GM12878 (cell line): Measurements from ENCODE around the gene DOCK7. TPM values are rescaled to one million over a fixed set of nuclear protein-coding genes. Genes with fewer than 3 reads are reported as not detected.

ENCODE experiments used
- CBX5 ChIP-seq: sonication (generic); IDR thresholded peaks from 2 replicates; pipeline ENCODE4 v1.6.1; 2016; ENCODE audit warnings: low read depth, moderate library complexity, mild to moderate bottlenecking, inconsistent platforms
- CREB1 ChIP-seq: IDR thresholded peaks from 2 replicates; pipeline ENCODE4 v1.6.1; 2012; ENCODE audit warnings: low read depth, mild to moderate bottlenecking, inconsistent platforms
- E2F4 ChIP-seq: IDR thresholded peaks from 2 replicates; pipeline ENCODE4 v1.6.1; 2012; ENCODE audit warnings: low read depth, low read length, improper control_type of control experiment
- ESRRA ChIP-seq: IDR thresholded peaks from 2 replicates; pipeline ENCODE4 v1.6.1; 2012; ENCODE audit warnings: mild to moderate bottlenecking, low read length, improper control_type of control experiment
- GABPA ChIP-seq: IDR thresholded peaks from 2 replicates; pipeline ENCODE4 v1.6.1; 2014; ENCODE audit warnings: antibody characterized with exemption, low read depth, mild to moderate bottlenecking, inconsistent platforms
- HSF1 ChIP-seq: fragments of 150-350 bp; IDR thresholded peaks from 2 replicates; pipeline ENCODE4 v1.6.1; 2014; ENCODE audit warnings: mild to moderate bottlenecking, low read depth, low read length
- IKZF1 ChIP-seq: fragments of 450-650 bp; conservative IDR thresholded peaks from 2 replicates; pipeline ENCODE4 v1.6.1; 2017; ENCODE audit warnings: antibody characterized with exemption, mild to moderate bottlenecking
- MYB ChIP-seq: fragments of 150-350 bp; IDR thresholded peaks from 2 replicates; pipeline ENCODE4 v1.6.1; 2014; ENCODE audit warnings: mild to moderate bottlenecking, low read depth, low read length, borderline replicate concordance
- NFYA ChIP-seq: IDR thresholded peaks from 2 replicates; pipeline ENCODE4 v1.6.1; 2011; ENCODE audit warnings: low read depth, mild to moderate bottlenecking, low read length, improper control_type of control experiment, borderline replicate concordance
- NFYB ChIP-seq: IDR thresholded peaks from 2 replicates; pipeline ENCODE4 v1.6.1; 2011; ENCODE audit warnings: low read depth, mild to moderate bottlenecking, low read length, improper control_type of control experiment, moderate library complexity; ENCODE audit not compliant: insufficient read depth
- PML ChIP-seq: IDR thresholded peaks from 2 replicates; pipeline ENCODE4 v1.6.1; 2012; ENCODE audit warnings: low read length, inconsistent platforms
- POLR2AphosphoS5 ChIP-seq: IDR thresholded peaks from 2 replicates; pipeline ENCODE4 v1.6.1; 2011; ENCODE audit warnings: mild to moderate bottlenecking, low read length, inconsistent platforms
- REST ChIP-seq: IDR thresholded peaks from 2 replicates; pipeline ENCODE4 v1.6.1; 2012; ENCODE audit warnings: mild to moderate bottlenecking, low read depth, low read length
- SMC3 ChIP-seq: IDR thresholded peaks from 2 replicates; pipeline ENCODE4 v1.6.1; 2011; ENCODE audit warnings: low read length, improper control_type of control experiment, borderline replicate concordance
- SREBF1 ChIP-seq: IDR thresholded peaks from 2 replicates; pipeline ENCODE4 v1.6.1; 2012; ENCODE audit warnings: mild to moderate bottlenecking, low read length
- SREBF2 ChIP-seq: IDR thresholded peaks from 2 replicates; pipeline ENCODE4 v1.6.1; 2012; ENCODE audit warnings: mild to moderate bottlenecking, low read length
- TARDBP ChIP-seq: IDR thresholded peaks from 2 replicates; pipeline ENCODE4 v1.6.1; 2016; ENCODE audit warnings: borderline replicate concordance
- TCF12 ChIP-seq: IDR thresholded peaks from 2 replicates; pipeline ENCODE4 v1.6.1; 2011; ENCODE audit warnings: low read depth, mild to moderate bottlenecking, low read length
- TCF3 ChIP-seq: IDR thresholded peaks from 2 replicates; pipeline ENCODE4 v1.6.1; 2012; ENCODE audit warnings: low read depth, mild to moderate bottlenecking, low read length, borderline replicate concordance; ENCODE audit not compliant: insufficient read depth
- YBX1 ChIP-seq: fragments of 450-650 bp; IDR thresholded peaks from 2 replicates; pipeline ENCODE4 v1.6.1; 2016; ENCODE audit warnings: antibody characterized with exemption
- ZBTB11 ChIP-seq: fragments of 450-650 bp; formaldehyde crosslinking; IDR thresholded peaks from 2 replicates; pipeline ENCODE4 v1.5.0; 2022; ENCODE audit warnings: mild to moderate bottlenecking, missing genetic modification characterization
- ZZZ3 ChIP-seq: IDR thresholded peaks from 2 replicates; pipeline ENCODE4 v1.6.1; 2011; ENCODE audit warnings: low read depth; ENCODE audit not compliant: control insufficient read depth, insufficient read length
- polyA plus RNA-seq, 11 experiments: library from polyadenylated mRNA; depleted of rRNA in 4 of 11; unstranded in 6 of 11; stranded (reverse) in 5 of 11; fragments of >200 nt; fragmentation: Nextera tagmentation in 4 of 11; fragmentation: Illumina TruSeq in 1 of 11; extraction: Ambion mirVana in 4 of 11; extraction: Trizol in 1 of 11; gene quantifications; 1 replicate in 1 of 11; 2 replicates in 10 of 11; pipeline versions ENCODE4 v1.2.1 to v1.2.3, GENCODE V29; 2011 to 2016; ENCODE audit warnings: inconsistent platforms in 2 of 11, missing spikeins in 2 of 11, low read depth in 1 of 11
- total RNA-seq, 4 experiments: library from RNA; depleted of rRNA in 3 of 4; stranded (reverse); fragments of >200 nt in 3 of 4; fragmentation: Illumina TruSeq in 1 of 4; extraction: Trizol in 1 of 4; gene quantifications; 2 replicates each; pipeline versions ENCODE4 v1.2.1 to v1.2.3, GENCODE V29; 2013 to 2021

DOCK7 gene
- total and polyA plus RNA-seq, 10 of the 15 experiments (the other 5 are each of a cell fraction or from before 2014, with no cell fraction given): 4.8 to 34.6 (median 26.9) TPM

- no peak for TF ChIP-seq SREBF2
- no peak for TF ChIP-seq TCF3
- no peak for TF ChIP-seq GABPA
- TF ChIP-seq ZZZ3: no peak
- no peak for TF ChIP-seq ZBTB11 (CRISPR knock-in tag)
- peak; percentile 9; the same call in 1 of the 2 replicates for TF ChIP-seq SMC3
- no peak for TF ChIP-seq TARDBP
- TF ChIP-seq NFYB: no peak
- TF ChIP-seq ESRRA: no peak
- TF ChIP-seq NFYA: no peak
- TF ChIP-seq CBX5: no peak
- no peak for TF ChIP-seq HSF1
- no peak for TF ChIP-seq CREB1
- TF ChIP-seq MYB: no peak
- no peak for TF ChIP-seq POLR2AphosphoS5
- TF ChIP-seq YBX1: no peak
- peak; percentile 95 for TF ChIP-seq IKZF1
- no peak for TF ChIP-seq E2F4
- TF ChIP-seq TCF12: no peak
- no peak for TF ChIP-seq SREBF1
- TF ChIP-seq PML: no peak
- no peak for TF ChIP-seq REST
Measured at GRCh38 chr1:62687903-62688686, at the start of gene DOCK7 (continued).
